AG04449 (cell line): ENCODE measurements around the gene ZNF594.
"Not testable (repeated sequence)": the region's sequence is repeated elsewhere in the genome, so short reads cannot be mapped to it uniquely, and the experiment has no call there.

Experiments
- CTCF ChIA-PET: fragments of 350-600 bp; formaldehyde crosslinking; extraction: SDS; loops from one replicate; lab custom pipeline; 2021; ENCODE audit warnings: antibody characterized with exemption; lab: Yijun Ruan, JAX
- POLR2A ChIA-PET: fragments of 400-600, 350-600 bp; formaldehyde crosslinking; extraction: SDS; loops from one replicate; lab custom pipeline; 2020; ENCODE audit warnings: antibody characterized with exemption, inconsistent platforms; lab: Yijun Ruan, JAX
- DNase-seq: peaks from one replicate; pipeline ENCODE4 v3.0.0-alpha.2; 2010; ENCODE audit warnings: low read depth, low spot score
- H3K4me3 ChIP-seq: 2 replicates; pipeline ENCODE4 v1.5.1; 2011; ENCODE audit warnings: low read depth, mild to moderate bottlenecking, control low read depth, low read length
- CTCF ChIP-seq: IDR thresholded peaks from one replicate; pipeline ENCODE4 v1.5.1; 2011; ENCODE audit warnings: mild to moderate bottlenecking, moderate library complexity, low read length, control low read depth, inconsistent platforms; ENCODE audit not compliant: insufficient read depth; ENCODE audit errors: missing control alignments

The ZNF594 gene

GRCh38 chr17:5184288-5184687 lies 7.4 kb downstream of the ZNF594 start:
- ChIA-PET CTCF (no interaction called here), POLR2A (no interaction called here)
- no peak overlapping the region for H3K4me3 ChIP-seq
- no peak for TF ChIP-seq CTCF
- no peak for DNase-seq

DNA sequence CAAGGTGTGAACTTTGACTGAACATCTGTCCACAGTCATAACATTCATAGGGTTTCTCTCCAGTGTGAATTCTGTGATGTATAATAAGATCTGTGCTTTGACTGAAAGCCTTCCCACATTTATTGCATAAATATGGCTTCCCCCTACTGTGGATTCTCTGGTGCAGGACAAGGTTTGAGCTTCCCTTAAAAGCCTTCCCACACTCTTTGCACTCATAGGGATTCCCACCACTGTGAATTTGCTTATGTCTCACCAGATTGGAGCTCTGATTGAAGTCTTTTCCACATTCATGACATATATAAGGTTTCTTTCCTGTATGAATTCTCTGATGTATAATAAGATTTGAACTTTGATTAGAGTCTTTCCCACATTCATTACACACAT lies 8.3 kb downstream of the ZNF594 start:
- ChIA-PET POLR2A (no interaction called here), CTCF (interaction anchor here (1.0 kb wide), 1 partner anchor 8 kb away, joined by 3 read pairs; the partner anchor contains the start of gene ZNF594)
- TF ChIP-seq CTCF: no peak
- no peak overlapping the region for H3K4me3 ChIP-seq
- DNase-seq: no peak

- no peak for TF ChIP-seq CTCF
- POLR2A ChIA-PET: no interaction called here
- no peak for DNase-seq
- no peak overlapping the region for H3K4me3 ChIP-seq
- CTCF ChIA-PET: interaction anchor here (1.0 kb wide), 1 partner anchor 9 kb away, joined by 3 read pairs; the partner anchor contains the start of gene ZNF594
Measured at GRCh38 chr17:5182597-5183409, 8.9 kb downstream of the ZNF594 start.

- CTCF ChIA-PET: interaction anchor here (1.2 to 2.3 kb wide), 2 partner anchors 9 to 13 kb away, joined by 3 to 7 read pairs; partner anchors contain the start of gene ZNF594
- no peak for TF ChIP-seq CTCF
- no peak for DNase-seq
- POLR2A ChIA-PET: no interaction called here
- H3K4me3 ChIP-seq: no peak overlapping the region
Measured at GRCh38 chr17:5181509-5182305, 10.0 kb downstream of the ZNF594 start.

DNA sequence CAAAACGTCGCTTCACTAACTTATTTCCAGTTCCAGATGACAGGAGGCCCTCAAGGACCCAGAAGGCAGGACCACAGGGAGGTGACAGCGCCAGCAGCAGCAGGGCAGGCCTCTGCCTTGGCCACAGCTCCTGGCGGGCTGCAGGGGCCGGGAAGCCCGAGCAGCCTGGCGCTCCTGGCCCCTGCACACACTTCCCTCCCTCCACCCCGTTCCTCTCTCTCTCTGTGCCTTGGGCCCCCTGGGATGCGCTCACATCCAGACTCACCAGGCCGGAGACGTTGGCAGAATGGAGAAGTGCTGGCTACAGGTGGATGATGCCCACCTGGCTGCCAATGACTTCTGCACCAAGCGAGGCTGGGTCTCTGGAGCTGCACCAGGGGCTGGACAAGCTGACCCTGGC lies 12.7 kb downstream of the ZNF594 start:
- TF ChIP-seq CTCF: no peak
- CTCF ChIA-PET: no interaction called here
- no peak overlapping the region for H3K4me3 ChIP-seq
- DNase-seq: no peak
- POLR2A ChIA-PET: no interaction called here

GRCh38 chr17:5175027-5175426 lies 16.6 kb downstream of the ZNF594 start:
- DNase-seq, POLR2A ChIA-PET, H3K4me3 ChIP-seq: not testable (repeated sequence)
- CTCF ChIA-PET: interaction anchor here (1.3 kb wide), 1 partner anchor 17 kb away, joined by 4 read pairs; the partner anchor contains the start of gene ZNF594

DNA sequence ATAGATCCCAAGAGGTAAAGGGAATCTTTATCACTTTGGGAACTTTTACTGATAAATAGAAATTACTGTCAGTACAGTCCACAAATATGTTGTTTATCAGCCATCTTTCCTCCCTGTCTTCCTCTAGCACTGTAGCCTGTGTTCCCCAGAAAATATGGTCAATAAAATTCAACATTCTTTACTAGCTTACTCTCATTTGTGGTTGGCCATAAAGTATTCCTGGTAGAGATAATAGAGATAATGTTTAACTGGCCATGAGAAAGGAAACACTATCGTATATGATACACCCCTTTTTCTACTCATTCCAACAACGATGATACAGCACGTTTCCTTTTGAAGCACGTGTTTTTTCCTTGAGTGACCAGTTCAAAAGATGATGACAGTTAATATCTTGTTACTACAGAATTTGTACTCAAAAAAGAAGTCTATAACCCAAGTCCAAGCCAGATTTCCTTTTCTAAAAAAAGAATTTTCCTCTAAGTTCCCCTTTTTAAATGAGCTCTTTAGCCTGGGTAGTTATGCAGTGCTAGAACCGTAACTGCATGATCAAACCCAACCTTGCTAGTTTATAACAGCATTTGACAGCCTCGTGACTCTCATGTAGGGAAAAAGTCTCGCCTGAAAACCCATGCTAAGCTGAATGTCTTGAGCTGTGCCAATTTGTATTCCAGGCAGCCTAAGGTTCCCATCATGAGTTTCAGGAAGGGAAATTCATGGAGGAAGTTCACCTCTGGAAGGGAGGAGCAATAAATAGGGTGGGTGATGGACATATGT lies 25.7 kb downstream of the ZNF594 start:
- DNase-seq: peak; percentile 29
- CTCF ChIA-PET: interaction anchor here (0.9 kb wide), 1 partner anchor 72 kb away, joined by 3 read pairs; no protein-coding TSS in a partner anchor
- POLR2A ChIA-PET, H3K4me3 ChIP-seq: not testable (repeated sequence)
